CD4-positive, alpha-beta T cell treated with Interleukin-15 for 4 hours (primary cell): ENCODE results near the gene MUC16.
"Not testable (repeated sequence)": the region's sequence is repeated elsewhere in the genome, so short reads cannot be mapped to it uniquely, and the experiment has no call there.

Experiments
- DNase-seq: peaks from one replicate; pipeline ENCODE4 v3.0.0-alpha.2; 2020; ENCODE audit warnings: low spot score

MUC16 gene

DNA sequence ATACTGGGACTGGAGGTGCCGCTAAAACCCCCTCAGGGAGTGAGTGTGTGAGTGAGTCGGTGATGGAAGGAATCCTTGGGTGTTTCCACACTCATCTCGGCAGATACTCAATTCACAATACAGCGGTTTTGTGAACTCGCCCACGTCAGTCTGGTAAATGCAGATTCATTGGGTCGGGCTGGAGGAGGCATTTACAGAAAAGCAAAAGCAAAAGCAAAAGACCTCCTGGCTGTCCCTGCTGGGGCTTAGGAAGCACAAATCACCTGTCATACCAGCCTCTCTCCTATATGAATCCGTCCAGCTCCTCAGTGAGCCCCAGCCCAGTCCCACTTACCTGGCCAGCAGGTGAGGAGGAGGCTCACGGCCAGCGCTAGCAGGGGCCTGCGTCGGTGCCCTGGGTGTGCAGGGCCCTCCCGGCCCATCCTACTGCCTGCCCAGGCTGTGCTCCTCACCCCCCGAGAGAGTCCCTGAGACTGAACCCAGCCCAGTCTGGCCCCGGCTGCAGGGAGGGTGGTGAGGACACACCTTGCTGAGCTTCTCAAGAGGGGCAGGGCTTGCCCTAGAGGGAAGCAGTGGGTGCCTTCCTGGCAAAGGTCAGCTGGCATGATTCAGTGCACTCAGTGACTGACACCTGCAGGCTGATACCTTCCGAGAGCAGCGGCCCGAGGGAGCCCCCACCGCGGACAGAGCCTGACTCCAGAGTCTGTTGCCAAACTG, at the start of gene MUC16:
Gene MUC16 (minus strand): TSS at position 475 of the 717 bp plus-strand sequence.
- DNase-seq: peak; percentile 2

DNA sequence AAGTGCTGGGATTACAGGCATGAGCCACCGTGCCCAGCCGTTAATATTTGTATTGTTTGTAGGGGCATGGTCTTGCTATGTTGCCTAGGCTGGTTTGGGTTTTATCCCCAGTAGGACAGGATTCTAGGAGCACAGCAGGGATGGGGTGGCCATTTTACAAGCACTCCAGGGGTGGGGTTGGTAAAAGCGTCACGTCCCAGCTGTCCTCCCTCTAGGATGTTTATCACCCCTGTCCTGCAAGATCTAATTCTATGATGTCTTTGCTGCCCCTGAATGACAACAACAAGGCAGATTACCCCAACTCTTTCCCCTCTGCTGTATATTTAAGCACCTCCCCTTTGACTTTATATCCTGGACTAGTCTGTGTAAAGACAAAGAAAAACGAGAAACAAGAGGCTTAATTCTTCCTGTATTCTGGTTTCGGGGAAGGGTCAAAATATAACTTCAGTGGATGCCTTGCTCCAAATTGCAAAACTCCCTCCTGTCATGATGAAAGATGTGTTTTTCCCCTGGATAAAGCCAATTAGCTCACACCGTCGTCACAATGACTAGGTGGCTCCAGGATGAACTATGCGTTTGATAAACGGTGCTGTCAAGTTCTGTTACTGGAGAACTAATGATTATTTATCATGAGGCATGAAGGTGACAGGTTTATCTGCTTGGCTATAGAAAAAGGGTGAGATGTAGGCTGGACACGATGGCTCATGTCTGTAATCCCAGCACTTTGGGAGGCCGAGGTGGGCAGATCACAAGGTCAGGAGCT, 48.9 kb upstream of the MUC16 start:
- DNase-seq: no peak

DNA sequence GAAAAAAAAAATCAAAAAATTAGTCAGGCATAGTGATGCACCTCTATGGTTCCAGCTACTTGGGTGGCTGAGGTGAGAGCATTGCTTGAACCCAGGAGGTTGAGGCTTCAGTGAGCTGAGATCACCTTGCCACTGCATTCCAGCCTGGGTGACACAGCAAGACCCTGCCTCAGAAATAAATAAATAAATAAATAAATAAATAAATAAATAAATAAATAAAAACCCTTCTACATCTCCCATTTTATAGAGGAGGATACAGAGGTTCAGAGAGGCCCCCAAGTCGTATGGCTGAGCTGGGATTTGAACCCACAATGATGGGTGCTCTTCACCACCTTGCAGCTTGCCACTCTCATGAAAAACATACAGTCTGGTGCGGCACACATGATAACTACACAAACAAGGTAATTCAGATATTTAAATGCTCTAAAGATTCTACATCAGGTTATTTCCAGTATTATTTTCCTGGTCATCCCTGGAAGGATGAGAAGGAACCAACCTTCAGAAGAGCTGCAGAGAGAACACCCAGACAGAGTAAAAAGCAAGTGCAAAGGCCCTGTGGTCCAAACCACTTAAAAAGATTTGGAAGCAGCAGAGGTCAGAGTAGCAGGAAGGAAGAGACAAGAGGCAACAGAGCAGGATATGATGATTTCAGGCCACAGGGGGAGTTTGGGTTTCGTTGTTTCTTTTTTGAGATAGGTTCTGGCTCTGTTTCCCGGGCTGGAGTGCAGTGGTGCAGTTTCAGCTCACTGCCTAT, 47.5 kb upstream of the MUC16 start:
- DNase-seq: no peak

DNA sequence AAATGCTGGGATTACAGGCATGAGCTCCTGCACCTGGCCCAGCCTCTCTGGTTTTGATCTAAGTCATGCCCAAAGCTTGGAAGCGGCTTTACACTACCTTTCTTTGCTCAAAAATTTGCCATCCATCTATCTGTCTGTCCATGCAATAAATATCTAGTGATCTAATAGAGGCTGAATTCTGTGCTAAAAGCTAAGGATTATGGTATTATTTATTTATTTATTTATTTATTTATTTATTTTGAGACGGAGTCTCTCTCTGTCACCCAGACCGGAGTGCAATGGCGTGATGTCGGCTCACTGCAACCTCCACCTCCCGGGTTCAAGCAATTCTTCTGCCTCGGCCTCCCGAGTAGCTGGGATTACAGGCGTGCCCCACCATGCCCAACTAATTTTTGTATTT, 45.9 kb upstream of the MUC16 start:
- not testable (repeated sequence) for DNase-seq

DNA sequence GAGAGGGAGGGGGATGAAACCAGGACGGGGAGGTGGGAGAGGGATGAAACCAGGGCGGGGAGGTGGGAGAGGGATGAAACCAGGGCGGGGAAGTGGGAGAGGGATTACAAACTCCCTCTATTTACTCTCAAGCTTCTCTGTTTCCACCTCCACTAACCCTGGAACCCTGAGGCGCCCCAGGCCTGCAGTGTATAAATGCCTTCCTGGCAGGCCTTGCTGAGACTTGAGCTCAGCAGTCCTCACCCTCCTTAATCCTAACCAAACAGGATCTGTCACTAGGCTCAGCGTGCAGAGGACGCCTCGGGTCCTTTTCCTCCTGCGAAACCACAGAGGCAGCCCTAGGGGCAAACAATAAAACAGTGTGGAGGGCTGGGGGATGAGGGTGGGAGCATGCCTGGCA, 44.6 kb upstream of the MUC16 start:
- no peak for DNase-seq

DNA sequence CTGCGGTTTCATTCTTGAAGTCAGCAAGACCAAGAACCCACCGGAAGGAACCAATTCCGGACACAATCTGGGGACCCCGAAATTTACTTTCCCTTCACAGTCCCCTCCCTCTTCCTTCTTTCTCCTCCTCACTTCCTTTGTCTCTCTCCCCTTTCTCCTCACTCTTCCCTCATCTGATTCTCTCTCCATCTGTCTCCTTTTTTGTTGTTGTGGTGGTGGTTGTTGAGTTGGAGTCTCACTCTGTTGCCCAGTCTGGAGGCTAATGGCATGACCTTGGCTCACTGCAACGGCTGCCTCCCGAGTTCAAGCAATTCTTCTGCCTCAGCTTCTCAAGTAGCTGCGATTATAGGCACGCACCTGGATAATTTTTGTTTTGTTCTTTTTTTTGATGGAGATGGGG, 44.0 kb upstream of the MUC16 start:
- no peak for DNase-seq

DNA sequence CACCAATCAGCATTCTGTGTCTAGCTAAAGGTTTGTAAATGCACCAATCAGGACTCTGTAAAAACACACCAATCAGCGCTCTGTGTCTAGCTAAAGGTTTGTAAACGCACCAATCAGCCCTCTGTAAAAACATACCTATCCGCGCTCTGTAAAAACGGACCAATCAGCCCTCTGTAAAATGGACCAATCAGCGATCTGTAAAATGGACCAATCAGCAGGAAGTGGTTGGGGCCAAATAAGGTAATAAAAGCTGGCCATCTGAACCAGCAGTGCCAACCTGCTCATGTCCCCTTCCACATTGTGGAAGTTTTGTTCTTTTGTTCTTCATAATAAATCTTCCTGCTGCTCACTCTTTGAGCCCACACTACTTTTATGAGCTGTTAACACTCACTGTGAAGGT, 43.5 kb upstream of the MUC16 start:
- not testable (repeated sequence) for DNase-seq

DNA sequence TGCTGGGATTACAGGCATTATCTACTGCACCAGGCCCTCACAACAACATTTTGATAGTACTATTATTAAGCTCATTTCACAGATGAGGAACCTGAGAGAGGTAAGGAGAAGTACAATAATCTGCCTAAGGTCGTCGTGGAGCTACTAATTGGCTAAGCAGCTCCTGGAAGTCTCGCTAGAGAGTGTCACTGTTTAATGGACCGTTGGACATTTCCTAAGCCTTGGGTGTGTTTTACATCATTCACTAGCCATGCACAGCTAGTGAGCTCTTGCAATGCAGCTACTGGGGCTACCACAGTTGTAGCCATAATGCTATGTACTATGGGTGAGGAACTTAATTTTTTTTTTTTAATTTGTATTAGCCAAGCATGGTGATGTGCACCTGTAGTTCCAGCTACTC, 42.7 kb upstream of the MUC16 start:
- no peak for DNase-seq

DNA sequence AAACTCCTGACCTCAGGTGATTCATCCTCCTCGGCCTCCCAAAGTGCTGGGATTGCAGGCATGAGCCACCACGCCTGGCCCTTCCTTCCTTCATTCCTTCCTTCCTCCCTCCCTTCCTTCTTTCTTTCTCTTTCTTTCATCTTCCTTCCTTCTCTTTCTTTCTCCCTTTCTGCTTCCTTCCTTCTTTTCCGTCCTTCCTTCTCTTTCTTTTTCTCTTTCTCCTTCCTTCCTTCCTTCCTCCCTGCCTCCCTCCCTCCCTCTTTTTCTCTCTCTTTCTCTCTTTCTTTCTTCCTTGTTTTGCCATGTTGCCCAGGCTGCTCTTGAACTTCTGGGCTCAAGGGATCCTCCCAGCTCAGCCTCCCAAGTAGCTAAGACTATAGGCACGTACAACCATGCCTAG, 36.5 kb upstream of the MUC16 start:
- DNase-seq: no peak

DNA sequence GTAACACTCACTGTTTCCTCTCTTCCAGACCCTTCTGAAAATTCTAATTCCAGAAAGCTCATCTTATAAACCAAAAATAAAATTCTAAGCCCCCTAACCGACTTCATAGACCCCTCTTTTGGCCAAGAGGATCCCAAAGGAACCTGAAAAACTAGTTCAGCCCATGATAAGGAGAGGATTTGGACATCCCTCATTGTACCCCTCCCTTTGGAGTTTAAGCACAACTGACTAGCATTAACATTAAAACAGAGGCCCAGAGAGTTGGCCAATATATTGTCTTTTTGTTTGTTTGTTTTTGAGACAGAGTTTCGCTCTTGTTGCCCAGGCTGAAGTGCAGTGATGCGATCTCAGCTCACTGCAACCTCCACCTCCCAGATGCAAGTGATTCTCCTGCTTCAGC, 34.2 kb upstream of the MUC16 start:
- no peak for DNase-seq

DNA sequence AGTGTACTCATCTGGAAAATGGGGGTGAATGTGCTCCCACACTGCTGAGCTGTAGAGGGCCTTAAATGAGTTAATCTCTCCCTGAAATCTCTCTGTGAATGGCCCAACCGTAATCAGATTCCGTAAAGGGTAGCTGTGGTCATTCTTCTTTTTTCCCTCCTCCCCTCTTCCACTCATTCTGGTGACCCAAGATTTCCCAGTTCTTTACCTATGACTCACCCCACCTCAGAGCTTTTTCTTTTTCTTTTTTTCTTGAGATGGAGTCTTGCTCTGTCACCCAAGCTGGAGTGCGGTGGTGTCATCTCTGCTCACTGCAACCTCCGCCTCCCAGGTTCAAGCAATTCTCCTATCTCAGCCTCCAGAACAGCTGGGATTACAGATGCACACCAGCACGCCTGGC, 33.3 kb upstream of the MUC16 start:
- DNase-seq: no peak

DNA sequence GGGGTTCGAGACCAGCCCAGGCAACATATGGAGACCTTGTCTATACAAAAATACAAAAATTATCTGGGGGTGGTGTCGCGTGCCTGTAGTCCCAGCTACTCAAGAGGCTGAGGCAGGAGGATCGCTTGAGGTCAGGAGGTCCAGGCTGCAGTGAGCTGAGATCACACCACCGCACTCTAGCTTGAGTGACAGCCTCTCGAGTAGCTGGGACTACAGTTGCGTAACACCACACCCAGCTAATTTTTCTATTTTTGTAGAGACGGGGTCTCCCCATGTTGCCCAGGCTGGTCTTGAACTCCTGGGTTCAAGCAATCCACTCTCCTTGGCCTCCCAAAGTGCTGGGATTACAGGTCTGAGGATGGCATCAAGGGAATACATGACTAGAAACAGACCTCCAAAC, 30.8 kb upstream of the MUC16 start:
- no peak for DNase-seq

DNA sequence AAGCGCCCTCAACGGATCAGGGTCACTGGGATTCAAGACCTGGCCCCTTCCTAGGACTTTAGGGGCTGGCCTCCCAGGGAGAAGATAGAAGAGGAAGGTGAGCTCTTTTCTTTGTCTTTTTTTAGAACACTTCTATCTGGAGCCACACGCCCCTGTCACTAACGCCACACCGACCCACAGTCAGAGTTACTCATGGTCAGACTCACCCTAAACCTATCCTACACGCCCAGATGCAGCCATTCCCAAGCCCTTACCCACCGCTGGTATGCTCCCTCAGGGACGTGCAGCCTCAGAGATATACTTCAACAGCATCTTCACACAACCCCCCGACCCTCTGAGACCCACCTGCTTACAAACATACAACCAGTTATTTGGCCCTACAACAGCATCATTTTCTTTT, 29.9 kb upstream of the MUC16 start:
- DNase-seq: no peak

DNA sequence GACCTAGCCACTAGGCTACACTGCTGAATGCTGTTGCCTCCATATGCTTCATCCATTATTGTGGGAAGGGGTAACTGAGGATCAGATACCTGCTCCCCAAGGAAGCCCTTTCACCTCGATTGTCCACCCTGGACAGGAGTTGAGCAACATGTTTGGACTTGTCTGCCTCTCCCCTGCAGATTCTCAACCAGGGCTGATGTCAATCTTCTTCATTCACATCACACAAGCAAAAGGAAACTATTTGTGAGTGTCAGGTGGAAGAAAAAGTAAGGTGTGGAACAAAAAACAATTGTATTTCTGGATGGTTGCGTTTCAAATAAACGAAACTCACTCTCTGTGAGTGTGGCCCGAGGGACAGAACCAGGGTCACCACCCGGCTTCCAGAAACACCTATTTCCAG, 29.5 kb upstream of the MUC16 start:
- no peak for DNase-seq

DNA sequence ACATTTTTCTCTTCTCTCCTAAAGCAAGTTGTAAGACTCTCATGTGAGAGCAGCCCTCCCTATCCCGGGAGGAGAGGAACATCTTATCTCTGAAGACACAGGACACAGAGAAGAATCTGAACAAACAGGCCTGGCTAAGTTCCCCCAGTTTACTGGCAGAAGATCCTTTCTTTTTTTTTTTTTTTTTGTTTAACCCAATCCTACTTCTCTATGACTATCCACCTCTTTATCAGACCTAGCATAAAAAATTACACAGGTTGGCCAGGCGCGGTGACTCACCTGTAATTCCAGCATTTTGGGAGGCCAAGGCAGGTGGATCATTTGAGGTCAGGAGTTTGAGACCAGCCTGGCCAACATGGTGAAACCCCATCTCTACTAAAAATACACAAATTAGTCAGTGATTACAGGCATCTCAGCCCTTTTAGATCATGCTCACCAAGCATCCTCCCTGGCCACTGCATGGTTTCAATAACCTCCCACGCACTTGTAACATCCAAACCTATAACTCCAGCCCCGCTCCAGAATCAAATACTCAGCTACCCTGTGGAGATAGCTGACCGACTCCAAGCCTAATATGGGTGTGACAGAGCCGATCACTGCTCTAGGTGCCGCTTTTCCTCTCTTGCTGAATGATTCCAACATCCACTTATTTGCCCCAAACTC, 27.3 kb upstream of the MUC16 start:
- no peak for DNase-seq

DNA sequence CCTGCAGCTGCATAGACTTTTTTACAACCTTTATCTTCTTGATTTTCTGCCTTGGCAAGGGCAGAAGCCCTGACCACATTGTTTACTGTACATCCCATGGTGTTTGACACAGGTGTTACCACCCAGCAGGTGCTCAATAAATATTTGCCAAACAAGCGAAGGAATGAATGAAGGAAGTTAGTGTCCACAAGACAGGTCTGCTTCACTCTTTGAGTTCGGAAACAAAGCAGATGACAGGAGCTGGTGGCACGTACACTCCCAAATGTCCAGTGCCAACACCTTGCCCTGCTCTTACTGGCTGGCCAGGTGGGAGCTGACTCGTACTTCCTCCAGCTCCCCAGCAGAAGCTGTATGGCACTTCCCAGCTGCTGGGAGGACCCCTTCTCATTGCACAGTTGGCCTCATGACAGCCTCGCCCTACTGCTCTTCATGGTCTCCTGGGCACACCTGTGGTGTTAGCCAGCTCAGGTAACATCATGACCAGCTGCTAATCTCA, 22.0 kb upstream of the MUC16 start:
- no peak for DNase-seq

DNA sequence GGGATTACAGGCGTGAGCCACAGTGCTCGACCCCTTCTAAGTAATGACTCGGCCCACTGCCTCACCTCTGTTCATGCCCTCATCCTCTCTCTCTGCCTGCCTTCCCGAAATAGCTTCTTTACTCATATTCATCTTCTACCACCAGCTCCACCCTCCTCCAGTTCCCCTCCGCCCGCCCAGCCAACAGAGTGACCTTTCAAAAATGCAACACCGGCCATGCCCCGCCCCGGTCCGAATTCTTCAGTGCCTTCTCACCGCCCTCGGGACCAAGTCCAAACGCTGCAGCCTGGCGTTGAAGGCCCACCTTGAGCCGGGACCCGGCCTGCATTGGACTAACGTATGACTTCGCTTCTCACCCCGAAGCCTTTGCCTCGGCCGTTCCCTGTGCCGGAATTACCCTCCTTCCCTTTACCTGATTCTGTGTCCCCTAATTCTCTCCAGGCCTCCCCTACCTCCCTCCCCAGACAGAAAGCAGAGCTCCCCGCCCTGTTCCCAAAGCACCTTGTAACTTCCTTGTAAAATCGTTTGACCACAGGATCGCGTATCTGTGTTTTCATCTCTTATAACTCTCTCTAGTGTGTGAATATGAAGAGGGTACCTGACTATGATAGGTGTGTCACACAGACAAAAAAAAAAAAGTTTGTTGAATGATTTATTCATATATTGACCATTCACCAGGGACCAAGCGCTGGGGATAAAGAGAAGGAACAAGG, 8.1 kb upstream of the MUC16 start:
- no peak for DNase-seq

DNA sequence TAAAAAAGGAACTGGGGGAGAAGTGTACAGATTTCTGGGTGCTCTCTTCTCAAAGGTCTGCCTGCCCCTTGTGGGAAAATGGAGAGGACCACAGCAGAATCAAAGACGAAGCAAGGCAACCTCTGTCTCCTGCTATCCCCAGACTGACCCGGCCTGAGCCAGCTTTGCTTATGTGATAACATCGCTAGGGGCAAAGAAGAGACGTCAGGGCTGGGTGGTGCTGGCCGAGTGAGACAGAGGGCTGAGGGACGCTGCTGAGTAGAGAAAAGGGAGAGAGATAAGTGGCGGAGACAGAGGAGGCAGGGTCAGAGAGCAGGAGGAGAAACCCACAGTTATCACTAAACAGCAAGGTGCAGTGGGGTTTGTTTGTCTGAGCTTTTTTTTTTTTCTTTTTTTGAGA, 4.6 kb upstream of the MUC16 start:
- DNase-seq: no peak

DNA sequence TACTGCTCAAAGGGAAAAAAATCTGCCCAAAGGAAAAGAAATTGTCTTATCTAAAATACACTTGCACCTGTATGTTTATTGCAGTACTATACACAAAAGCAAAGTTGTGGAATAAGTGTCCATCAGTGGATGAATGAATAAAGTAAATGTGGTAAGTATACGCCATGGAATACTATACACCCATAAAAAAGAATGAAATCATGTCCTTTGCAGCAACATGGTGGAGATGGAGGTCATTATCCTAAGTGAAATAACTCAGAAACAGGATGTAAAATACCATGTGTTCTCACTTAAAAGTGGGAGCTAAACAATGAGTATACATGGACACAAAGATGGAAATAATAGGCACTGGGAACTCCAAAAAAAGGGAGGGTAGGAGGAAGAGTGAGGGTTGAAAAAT, 3.8 kb upstream of the MUC16 start:
- DNase-seq: no peak

DNA sequence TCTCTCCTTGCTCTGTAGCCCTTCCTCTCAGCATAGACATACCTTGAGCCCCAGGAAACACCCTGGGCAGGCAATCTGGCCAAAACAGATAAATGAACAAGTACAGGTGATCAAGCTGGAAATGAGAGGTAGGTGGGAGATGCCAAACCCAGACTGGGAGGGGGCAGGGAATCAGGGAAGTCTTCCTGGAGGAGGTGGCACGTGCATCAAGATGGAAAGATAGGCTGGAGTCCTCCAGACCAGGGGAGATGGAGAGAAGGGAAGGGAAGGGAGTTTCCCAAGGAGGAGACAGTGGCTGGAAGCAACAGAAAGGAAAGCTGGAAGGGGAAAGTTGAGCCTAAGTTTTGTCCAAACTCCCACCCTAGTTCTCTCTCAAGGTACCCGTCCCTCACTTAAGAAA, 1.7 kb upstream of the MUC16 start:
- no peak for DNase-seq

DNA sequence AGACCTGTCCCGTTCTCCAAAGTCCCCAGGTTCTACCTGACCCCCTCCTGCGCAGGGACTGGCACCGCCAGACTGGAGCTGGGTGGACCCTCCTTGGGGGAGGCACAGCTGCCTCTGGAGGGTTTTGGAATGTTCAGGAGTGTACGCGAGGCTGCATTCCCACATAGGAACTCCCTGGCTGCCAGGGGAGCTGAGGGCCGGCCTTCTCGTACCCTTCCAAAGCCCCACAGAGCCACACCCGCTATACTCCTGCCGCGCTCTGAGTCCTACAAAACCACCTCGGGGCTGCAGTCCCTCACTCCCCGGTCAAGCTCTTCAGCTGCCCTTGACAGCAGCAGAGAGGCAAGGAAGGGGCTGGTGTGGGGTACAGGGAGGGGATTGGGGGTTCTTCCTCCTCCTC, 484 bp upstream of the MUC16 start:
- DNase-seq: no peak

DNA sequence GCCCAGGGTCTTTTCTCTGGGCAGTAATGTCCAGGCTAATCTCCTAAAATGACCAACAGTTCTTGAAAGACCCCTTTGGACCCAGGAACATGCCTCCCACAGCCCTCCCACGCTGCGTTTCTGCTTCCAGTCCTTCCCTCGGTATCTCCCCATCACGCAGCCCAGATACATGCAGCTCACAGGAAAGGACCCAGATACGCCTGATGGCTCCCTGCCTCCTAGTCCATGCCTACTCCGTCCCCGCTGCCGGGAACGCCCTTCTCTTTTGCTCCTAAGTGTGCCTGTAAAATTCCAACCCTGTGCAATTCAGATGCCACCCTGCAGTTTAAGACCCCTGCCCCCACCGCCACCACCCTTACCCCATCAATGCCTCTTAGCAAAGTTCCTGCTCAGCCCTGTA, 778 bp downstream of the MUC16 start:
- DNase-seq: no peak
